IMR-90 (cell line): ENCODE results near the gene KRT80. TPM values are rescaled to one million over a fixed set of nuclear protein-coding genes. Genes with fewer than 3 reads are reported as not detected.

Source experiments
- ATAC-seq: fragments of 200-7000 bp; cut with Tn5 transposase; 2 replicates; pipeline ENCODE4 v1.9.1; 2020; ENCODE audit warnings: low read depth, mild to moderate bottlenecking, moderate library complexity
- BruUV-seq: library from RNA; stranded (reverse); fragments of 400-500 nt; replicated peaks from 2 replicates; lab custom pipeline; 2021; lab: Mats Ljungman, UMichigan
- CTCF ChIA-PET: fragments of 300-600 bp; formaldehyde crosslinking; extraction: SDS; loops from one replicate; lab custom pipeline; 2021; ENCODE audit warnings: antibody characterized with exemption; lab: Yijun Ruan, JAX
- POLR2A ChIA-PET: fragments of 300-600 bp; sonication (Branson Sonifier 250); formaldehyde crosslinking; loops from one replicate; lab custom pipeline; 2022; ENCODE audit warnings: antibody characterized with exemption; ENCODE audit not compliant: unreplicated experiment; lab: Charles Lee
- DNase-seq: peaks from one replicate; pipeline ENCODE4 v3.0.0; 2013
- H2AFZ ChIP-seq: replicated peaks from 2 replicates; pipeline ENCODE3; 2013; ENCODE audit warnings: low read length, mild to moderate bottlenecking; ENCODE audit not compliant: poor library complexity
- H2AK5ac ChIP-seq: 2 replicates; pipeline ENCODE4 v1.6.1; 2013; ENCODE audit warnings: low read depth, low read length, inconsistent platforms
- H2AK9ac ChIP-seq: replicated peaks from 2 replicates; pipeline ENCODE3; 2013; ENCODE audit warnings: mild to moderate bottlenecking, low read depth, low read length, moderate library complexity; ENCODE audit not compliant: poor library complexity
- H2BK120ac ChIP-seq: 2 replicates; pipeline ENCODE4 v1.6.1; 2013; ENCODE audit warnings: low read depth, low read length, inconsistent platforms
- H2BK15ac ChIP-seq: 3 replicates; pipeline ENCODE4 v1.6.1; 2013; ENCODE audit warnings: low read depth, low read length, inconsistent platforms
- H2BK20ac ChIP-seq: 2 replicates; pipeline ENCODE4 v1.6.1; 2013; ENCODE audit warnings: low read depth, mild to moderate bottlenecking, inconsistent platforms, low read length, moderate library complexity
- H2BK5ac ChIP-seq: 2 replicates; pipeline ENCODE4 v1.6.1; 2013; ENCODE audit warnings: mild to moderate bottlenecking, low read depth, low read length, inconsistent platforms; ENCODE audit not compliant: poor library complexity, severe bottlenecking
- H3K14ac ChIP-seq: replicated peaks from 2 replicates; pipeline ENCODE4 v1.6.1; 2013; ENCODE audit warnings: low read depth, low read length, inconsistent platforms
- H3K18ac ChIP-seq: 2 replicates; pipeline ENCODE4 v1.6.1; 2013; ENCODE audit warnings: low read depth, low read length, control low read depth
- H3K23ac ChIP-seq: 2 replicates; pipeline ENCODE4 v1.6.1; 2013; ENCODE audit warnings: low read depth, low read length, inconsistent platforms
- H3K27ac ChIP-seq: 2 replicates; pipeline ENCODE4 v1.5.1; 2013; ENCODE audit warnings: mild to moderate bottlenecking, control low read depth, low read length; ENCODE audit not compliant: insufficient read depth
- H3K27me3 ChIP-seq: 2 replicates; pipeline ENCODE4 v1.6.1; 2013; ENCODE audit warnings: low read length; ENCODE audit not compliant: control insufficient read depth, insufficient read depth
- H3K36me3 ChIP-seq: 2 replicates; pipeline ENCODE4 v1.6.1; 2013; ENCODE audit warnings: low read length, mixed read lengths; ENCODE audit not compliant: control insufficient read depth, insufficient read depth
- H3K4ac ChIP-seq: 2 replicates; pipeline ENCODE4 v1.6.1; 2013; ENCODE audit warnings: low read depth, low read length, inconsistent platforms
- H3K4me1 ChIP-seq: 2 replicates; pipeline ENCODE4 v1.6.1; 2013; ENCODE audit warnings: low read length, mixed read lengths; ENCODE audit not compliant: control insufficient read depth, insufficient read depth
- H3K4me2 ChIP-seq: 2 replicates; pipeline ENCODE4 v1.6.1; 2013; ENCODE audit warnings: low read depth, mild to moderate bottlenecking, control low read depth, low read length, moderate library complexity
- H3K4me3 ChIP-seq: 2 replicates; pipeline ENCODE4 v1.5.1; 2013; ENCODE audit warnings: low read depth, mild to moderate bottlenecking, control low read depth, low read length, moderate library complexity; ENCODE audit not compliant: insufficient read depth
- H3K56ac ChIP-seq: 2 replicates; pipeline ENCODE4 v1.6.1; 2013; ENCODE audit warnings: low read length, inconsistent platforms; ENCODE audit not compliant: insufficient read depth; ENCODE audit errors: extremely low read depth
- H3K79me1 ChIP-seq, 2 experiments: 2 replicates each; pipeline ENCODE4 v1.6.1; 2013; ENCODE audit warnings: low read length in 2 of 2, inconsistent platforms in 1 of 2, low read depth in 1 of 2
- H3K9ac ChIP-seq: 2 replicates; pipeline ENCODE4 v1.6.1; 2013; ENCODE audit warnings: low read depth, low read length, control low read depth
- H3K9me1 ChIP-seq: 2 replicates; pipeline ENCODE4 v1.6.1; 2013; ENCODE audit warnings: low read length, inconsistent platforms; ENCODE audit not compliant: insufficient read depth
- H3K9me3 ChIP-seq: 2 replicates; pipeline ENCODE4 v1.6.1; 2013; ENCODE audit warnings: low read length; ENCODE audit not compliant: control insufficient read depth, insufficient read depth
- H4K20me1 ChIP-seq: 2 replicates; pipeline ENCODE4 v1.6.1; 2013; ENCODE audit warnings: low read length, inconsistent platforms; ENCODE audit not compliant: insufficient read depth
- H4K5ac ChIP-seq: 2 replicates; pipeline ENCODE4 v1.6.1; 2013; ENCODE audit warnings: mild to moderate bottlenecking, low read depth, low read length, control low read depth
- H4K8ac ChIP-seq, 2 experiments: 2 replicates each; pipeline ENCODE4 v1.6.1; 2013; ENCODE audit warnings: low read depth in 2 of 2, low read length in 2 of 2, control low read depth in 1 of 2, inconsistent platforms in 1 of 2
- H4K91ac ChIP-seq: 2 replicates; pipeline ENCODE4 v1.6.1; 2013; ENCODE audit warnings: low read depth, low read length, inconsistent platforms; ENCODE audit not compliant: insufficient read depth
- CEBPB ChIP-seq: IDR thresholded peaks from 2 replicates; pipeline ENCODE4 v1.6.1; 2012; ENCODE audit warnings: low read depth, low read length, improper control_type of control experiment
- MAFK ChIP-seq: IDR thresholded peaks from 2 replicates; pipeline ENCODE4 v1.6.1; 2012; ENCODE audit warnings: low read depth, low read length, improper control_type of control experiment
- MAZ ChIP-seq: IDR thresholded peaks from 2 replicates; pipeline ENCODE4 v1.6.1; 2012; ENCODE audit warnings: low read depth, mild to moderate bottlenecking, low read length, improper control_type of control experiment, moderate library complexity, borderline replicate concordance
- MXI1 ChIP-seq: IDR thresholded peaks from 2 replicates; pipeline ENCODE4 v1.6.1; 2012; ENCODE audit warnings: low read depth, mild to moderate bottlenecking, low read length, moderate library complexity, borderline replicate concordance
- NFE2L2 ChIP-seq: fragments of 150-350 bp; IDR thresholded peaks from 2 replicates; pipeline ENCODE4 v1.6.1; 2016; ENCODE audit warnings: low read depth, mild to moderate bottlenecking, low read length
- POLR2A ChIP-seq: IDR thresholded peaks from 2 replicates; pipeline ENCODE4 v1.6.1; 2012; ENCODE audit warnings: mild to moderate bottlenecking, low read depth, low read length
- RAD21 ChIP-seq: IDR thresholded peaks from 2 replicates; pipeline ENCODE4 v1.6.1; 2012; ENCODE audit warnings: low read length, improper control_type of control experiment
- RCOR1 ChIP-seq: IDR thresholded peaks from 2 replicates; pipeline ENCODE4 v1.6.1; 2012; ENCODE audit warnings: mild to moderate bottlenecking, low read length, improper control_type of control experiment; ENCODE audit not compliant: insufficient replicate concordance
- SMC3 ChIP-seq: fragments of 150-350 bp; IDR thresholded peaks from 2 replicates; pipeline ENCODE4 v1.6.1; 2016; ENCODE audit warnings: low read depth, mild to moderate bottlenecking, antibody characterized with exemption, low read length, moderate library complexity
- USF2 ChIP-seq: fragments of 150-350 bp; IDR thresholded peaks from 2 replicates; pipeline ENCODE4 v1.6.1; 2017; ENCODE audit warnings: mild to moderate bottlenecking, antibody characterized with exemption, low read length, low read depth
- WGBS, 2 experiments: methylation state at CpG; one replicate each; pipeline versions ENCODE4 v1.1.5 to v1.1.7; 2013; ENCODE audit warnings: missing lambda C conversion rate in 2 of 2; ENCODE audit not compliant: insufficient read length in 1 of 2; ENCODE audit errors: extremely low coverage in 2 of 2; 5-methylcytosine and 5-hydroxymethylcytosine counted together
- dilution Hi-C: fragments of 300-500 bp; cut with HindIII; formaldehyde crosslinking; loops from one replicate; pipeline ENCODE4 v1.14.3; 2018; ENCODE audit warnings: low sequenced_read_pairs; ENCODE audit not compliant: unreplicated experiment
- in situ Hi-C: fragments of 300-500 bp; cut with MboI; formaldehyde crosslinking; loops from 3 replicates; pipeline ENCODE4 v1.14.3; 2019; ENCODE audit warnings: low sequenced_read_pairs, inconsistent platforms, mixed read lengths
- intact Hi-C: fragments of 100-400 bp; cut with micrococcal nuclease; formaldehyde crosslinking; loops from 2 replicates; pipeline ENCODE4 v1.10.0; 2022
- polyA plus RNA-seq, 3 experiments: library from polyadenylated mRNA; depleted of rRNA; stranded (reverse); fragments of >200 nt; gene quantifications; 2 replicates each; pipeline ENCODE4 v1.2.3, GENCODE V29; 2012; ENCODE audit warnings: low replicate concordance in 1 of 3
- total RNA-seq: library from RNA; depleted of rRNA; stranded (reverse); fragments of >200 nt; gene quantifications from 2 replicates; pipeline ENCODE4 v1.2.3, GENCODE V29; 2012
- TF ChIP-seq, protein P1 (sequence below): conservative IDR thresholded peaks from 2 replicates; pipeline ENCODE4 v1.5.1; 2012; ENCODE audit warnings: mild to moderate bottlenecking, low read depth, low read length, improper control_type of control experiment

Gene KRT80
- total and polyA plus RNA-seq, 2 of the 4 experiments (the other 2 are of a cell fraction) = 0.54 to 3.4 TPM

DNA sequence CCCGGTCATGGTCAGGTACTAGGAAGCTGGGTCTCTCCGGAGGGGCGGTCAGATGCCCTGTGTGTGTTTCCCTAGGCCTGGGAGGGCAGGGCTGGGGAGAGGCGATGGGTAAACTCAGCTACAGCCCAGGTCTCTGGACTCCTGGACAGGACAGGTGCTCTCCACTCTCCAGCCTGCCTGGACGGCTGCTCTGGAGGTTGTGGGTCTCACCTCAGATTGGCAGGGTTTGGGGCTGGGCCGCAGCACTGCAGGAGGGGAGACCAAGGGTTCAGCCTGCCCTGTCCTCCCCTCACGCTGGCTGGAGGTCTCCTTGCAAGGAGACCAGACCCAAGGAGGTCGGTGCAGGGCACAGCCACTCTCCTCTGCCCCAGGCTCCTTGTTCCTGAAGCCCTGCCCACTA, 7.8 kb downstream of the KRT80 start:
- CTCF ChIA-PET = no interaction called here
- peak overlapping the region; percentile 99 for H2BK20ac ChIP-seq
- H3K79me1 ChIP-seq = peaks cover 0 to 59% of the 10 kb centered on the region in 2 experiments; a peak in 3 of 4 replicates
- no peak for TF ChIP-seq POLR2A
- TF ChIP-seq MXI1 = no peak
- no peak for TF ChIP-seq NFE2L2
- TF ChIP-seq MAFK = no peak
- no peak for TF ChIP-seq RCOR1
- no peak for TF ChIP-seq CEBPB
- TF ChIP-seq SMC3 = no peak
- TF ChIP-seq, protein P1, sequence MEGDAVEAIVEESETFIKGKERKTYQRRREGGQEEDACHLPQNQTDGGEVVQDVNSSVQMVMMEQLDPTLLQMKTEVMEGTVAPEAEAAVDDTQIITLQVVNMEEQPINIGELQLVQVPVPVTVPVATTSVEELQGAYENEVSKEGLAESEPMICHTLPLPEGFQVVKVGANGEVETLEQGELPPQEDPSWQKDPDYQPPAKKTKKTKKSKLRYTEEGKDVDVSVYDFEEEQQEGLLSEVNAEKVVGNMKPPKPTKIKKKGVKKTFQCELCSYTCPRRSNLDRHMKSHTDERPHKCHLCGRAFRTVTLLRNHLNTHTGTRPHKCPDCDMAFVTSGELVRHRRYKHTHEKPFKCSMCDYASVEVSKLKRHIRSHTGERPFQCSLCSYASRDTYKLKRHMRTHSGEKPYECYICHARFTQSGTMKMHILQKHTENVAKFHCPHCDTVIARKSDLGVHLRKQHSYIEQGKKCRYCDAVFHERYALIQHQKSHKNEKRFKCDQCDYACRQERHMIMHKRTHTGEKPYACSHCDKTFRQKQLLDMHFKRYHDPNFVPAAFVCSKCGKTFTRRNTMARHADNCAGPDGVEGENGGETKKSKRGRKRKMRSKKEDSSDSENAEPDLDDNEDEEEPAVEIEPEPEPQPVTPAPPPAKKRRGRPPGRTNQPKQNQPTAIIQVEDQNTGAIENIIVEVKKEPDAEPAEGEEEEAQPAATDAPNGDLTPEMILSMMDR = no peak
- no peak for TF ChIP-seq MAZ
- TF ChIP-seq RAD21 = no peak
- TF ChIP-seq USF2 = no peak
- 93% methylated on average over 4 of the region's 8 CpGs; no CpG with 5 or more reads in 1 of the 2 experiments for WGBS, 2 experiments
- peaks cover 53% of the 10 kb centered on the region for H3K9me1 ChIP-seq
- H3K27ac ChIP-seq = no peak overlapping the region; the same call in 1 of the 2 replicates
- H3K4me3 ChIP-seq = no peak overlapping the region
- no peaks in the 10 kb centered on the region for H3K9me3 ChIP-seq
- H3K4me2 ChIP-seq = no peak overlapping the region
- DNase-seq (no peak), ATAC-seq (no peak)
- H2AK5ac ChIP-seq = peak overlapping the region; percentile 96
- H4K5ac ChIP-seq = peak overlapping the region; percentile 52; the same call in 1 of the 2 replicates
- peak overlapping the region; percentile 98 for H3K4ac ChIP-seq
- no TSS peak for BruUV-seq
- peak overlapping the region; percentile 91 to 98; a peak in 3 of 4 replicates for H4K8ac ChIP-seq
- dilution Hi-C loops (no loop called here), in situ Hi-C loops (no loop called here), intact Hi-C loops (no loop called here)
- peak overlapping the region; percentile 99 for H4K91ac ChIP-seq
- POLR2A ChIA-PET = no interaction called here
- H3K14ac ChIP-seq = peak overlapping the region; percentile 54; the same call in 1 of the 2 replicates
- H4K20me1 ChIP-seq = no peaks in the 10 kb centered on the region
- peak overlapping the region; percentile 99; the same call in 2 of the 3 replicates for H2BK15ac ChIP-seq
- H3K23ac ChIP-seq = peak overlapping the region; percentile 61
- H2AFZ ChIP-seq = no peak overlapping the region
- H3K36me3 ChIP-seq = no peaks in the 10 kb centered on the region
- peaks cover 61% of the 10 kb centered on the region for H3K4me1 ChIP-seq
- H2BK120ac ChIP-seq = peak overlapping the region; percentile 100
- peak overlapping the region; percentile 97 for H2AK9ac ChIP-seq
- H3K18ac ChIP-seq = peak overlapping the region; percentile 79; the same call in 1 of the 2 replicates
- no peaks in the 10 kb centered on the region for H3K27me3 ChIP-seq
- peak overlapping the region; percentile 69 for H2BK5ac ChIP-seq
- H3K56ac ChIP-seq = no peak overlapping the region
- no peak overlapping the region for H3K9ac ChIP-seq
